Transverse colon (tissue), 3 donors: ENCODE measurements around the gene GRK6.

ENCODE experiments used
- EP300 ChIP-seq: sonication (generic); formaldehyde crosslinking; IDR thresholded peaks from one replicate; pipeline ENCODE4 v1.6.1; 2017; ENCODE audit warnings: antibody characterized with exemption, low read depth
- POLR2A ChIP-seq: fragments of 450-650 bp; IDR thresholded peaks from one replicate; pipeline ENCODE4 v1.6.1; 2016; ENCODE audit warnings: antibody characterized with exemption, mild to moderate bottlenecking, moderate library complexity
- TF ChIP-seq, protein P1 (sequence below), 5 experiments: fragments of 200-600 bp in 3 of 5; fragments of 450-650 bp in 2 of 5; sonication (generic) in 3 of 5; IDR thresholded peaks; 1 replicate in 2 of 5; 2 replicates in 3 of 5; pipeline ENCODE4 v1.5.1; 2016 to 2017; ENCODE audit warnings: antibody characterized with exemption in 5 of 5, inconsistent platforms in 3 of 5, mild to moderate bottlenecking in 2 of 5, moderate library complexity in 1 of 5

DNA sequence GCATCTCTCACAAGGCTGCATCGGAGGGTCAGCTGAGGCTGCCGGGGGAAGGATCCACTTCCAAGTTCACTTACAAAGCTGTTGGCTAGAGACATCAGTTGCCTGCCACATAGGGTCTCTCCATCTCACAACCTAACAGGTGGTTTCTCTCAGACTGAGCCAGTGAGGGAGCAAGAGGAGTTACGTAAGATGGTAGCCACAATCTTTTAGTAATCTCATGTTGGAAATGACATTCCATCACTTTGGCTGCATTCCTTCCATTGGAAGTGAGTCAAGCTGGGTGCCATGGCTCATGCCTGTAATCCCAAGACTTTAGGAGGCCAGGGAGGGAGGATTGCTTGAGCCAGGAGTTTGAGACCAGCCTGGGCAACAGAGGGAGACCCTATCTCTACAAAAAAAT, 7.4 kb upstream of the GRK6 start:
- TF ChIP-seq, protein P1, sequence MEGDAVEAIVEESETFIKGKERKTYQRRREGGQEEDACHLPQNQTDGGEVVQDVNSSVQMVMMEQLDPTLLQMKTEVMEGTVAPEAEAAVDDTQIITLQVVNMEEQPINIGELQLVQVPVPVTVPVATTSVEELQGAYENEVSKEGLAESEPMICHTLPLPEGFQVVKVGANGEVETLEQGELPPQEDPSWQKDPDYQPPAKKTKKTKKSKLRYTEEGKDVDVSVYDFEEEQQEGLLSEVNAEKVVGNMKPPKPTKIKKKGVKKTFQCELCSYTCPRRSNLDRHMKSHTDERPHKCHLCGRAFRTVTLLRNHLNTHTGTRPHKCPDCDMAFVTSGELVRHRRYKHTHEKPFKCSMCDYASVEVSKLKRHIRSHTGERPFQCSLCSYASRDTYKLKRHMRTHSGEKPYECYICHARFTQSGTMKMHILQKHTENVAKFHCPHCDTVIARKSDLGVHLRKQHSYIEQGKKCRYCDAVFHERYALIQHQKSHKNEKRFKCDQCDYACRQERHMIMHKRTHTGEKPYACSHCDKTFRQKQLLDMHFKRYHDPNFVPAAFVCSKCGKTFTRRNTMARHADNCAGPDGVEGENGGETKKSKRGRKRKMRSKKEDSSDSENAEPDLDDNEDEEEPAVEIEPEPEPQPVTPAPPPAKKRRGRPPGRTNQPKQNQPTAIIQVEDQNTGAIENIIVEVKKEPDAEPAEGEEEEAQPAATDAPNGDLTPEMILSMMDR (IDR thresholded peaks at IDR 0.05), result no peak
- TF ChIP-seq POLR2A (no peak), EP300 (no peak)
